ENCODE results near the gene COPS7B. TPM values are rescaled to one million over a fixed set of nuclear protein-coding genes. Genes with fewer than 3 reads are reported as not detected.
A peak's percentile ranks its signal among the peaks of the same experiment; 100 is the strongest.

COPS7B gene
- total RNA-seq, 1 experiment from 2014 or later: 44.4 TPM

DNA sequence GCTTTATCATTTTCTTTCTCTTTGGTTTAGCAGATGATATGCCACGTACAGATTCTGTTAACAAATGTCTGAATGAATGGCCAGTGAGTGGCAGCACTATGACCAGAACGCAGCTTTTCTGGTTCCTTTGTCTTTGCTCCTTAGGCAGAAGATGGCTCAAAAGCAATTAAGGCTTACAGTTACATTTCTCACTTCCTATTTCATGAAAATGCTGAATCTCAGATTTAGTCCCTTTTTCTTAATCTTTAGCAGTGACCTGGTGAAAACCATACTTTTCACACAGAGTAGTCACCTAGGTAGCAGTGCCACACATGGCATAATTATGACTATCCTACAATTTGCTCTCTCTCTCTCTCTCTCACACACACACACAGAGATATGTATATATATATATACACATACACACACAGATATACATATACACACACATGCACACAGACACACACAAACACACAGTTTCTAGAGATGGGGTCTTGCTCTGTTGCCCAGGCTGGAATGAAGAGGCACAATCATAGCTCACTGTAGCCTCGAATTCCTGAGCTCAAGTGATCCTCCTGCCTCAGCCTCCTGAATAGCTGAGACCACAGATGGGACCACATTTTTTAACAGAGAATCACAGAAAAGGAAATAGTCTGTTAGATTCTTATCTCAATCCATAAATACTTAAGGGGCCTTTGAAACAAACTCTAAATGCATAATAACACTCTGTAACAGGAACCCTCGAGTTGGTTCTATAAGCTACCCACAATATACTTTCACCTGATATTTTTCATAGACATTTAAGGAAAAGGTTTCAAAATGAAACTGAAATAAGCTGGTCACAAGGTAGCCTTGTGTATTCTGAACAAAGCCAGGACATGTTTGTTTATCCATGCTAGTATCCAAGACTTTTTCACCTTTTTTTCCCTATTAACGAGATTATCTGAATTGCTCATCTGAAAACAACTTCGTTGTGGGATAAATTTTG, 16.8 kb upstream of the COPS7B start:
- Histone ChIP-seq H3K4me3 (ENCODE audit: insufficient read depth, low read depth, low read length) (no peak overlapping the region), H3K36me3 (replicated peaks; ENCODE audit: control insufficient read depth, insufficient read depth, low read length) (no peaks in the 10 kb centered on the region), H3K27me3 (ENCODE audit: control insufficient read depth, insufficient read depth, low read length) (no peaks in the 10 kb centered on the region)
- no peak for DNase-seq

DNA sequence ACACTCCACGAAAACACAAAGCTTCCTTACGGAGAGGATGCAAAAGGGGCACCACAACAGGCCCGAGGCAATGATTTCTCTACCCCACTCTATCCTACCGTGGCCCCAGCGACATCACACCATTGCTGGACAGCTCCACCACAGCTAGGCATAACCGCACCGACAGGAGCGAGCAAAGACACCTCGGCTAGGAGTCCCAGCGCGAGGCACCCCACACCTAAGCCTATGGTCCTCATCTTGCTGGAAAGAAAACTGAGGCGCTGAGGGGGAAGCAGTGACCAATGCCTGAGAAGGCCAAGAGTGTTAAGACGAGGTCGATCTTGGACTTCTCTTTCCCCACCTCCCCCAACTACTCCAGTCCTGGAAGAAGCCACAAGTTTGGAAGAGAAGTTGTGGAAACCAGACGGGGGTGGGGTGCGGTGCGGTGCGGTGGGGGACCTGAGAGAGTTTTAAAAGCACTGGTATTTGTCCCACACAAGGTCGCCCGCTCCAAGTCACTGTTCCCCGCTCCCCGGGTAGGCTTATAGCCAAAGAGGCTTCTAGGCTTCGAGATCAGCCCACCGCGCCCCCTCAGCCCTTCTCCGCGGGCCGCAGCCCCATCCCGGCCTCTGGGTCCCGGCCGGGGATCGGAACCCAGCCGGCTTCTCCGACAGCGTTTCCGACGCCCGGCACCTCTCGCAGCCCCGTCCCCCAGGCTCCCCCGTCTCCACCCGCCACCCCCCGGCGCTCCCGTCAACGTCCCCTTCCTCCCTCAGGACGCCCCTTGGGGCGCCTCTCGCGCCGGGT, 5.9 kb upstream of the COPS7B start:
- Histone ChIP-seq H3K36me3 (replicated peaks; ENCODE audit: control insufficient read depth, insufficient read depth, low read length) (no peaks in the 10 kb centered on the region), H3K4me3 (ENCODE audit: insufficient read depth, low read depth, low read length) (peak overlapping the region; percentile 78), H3K27me3 (ENCODE audit: control insufficient read depth, insufficient read depth, low read length) (peaks cover 2% of the 10 kb centered on the region)
- peak; percentile 73 for DNase-seq

DNA sequence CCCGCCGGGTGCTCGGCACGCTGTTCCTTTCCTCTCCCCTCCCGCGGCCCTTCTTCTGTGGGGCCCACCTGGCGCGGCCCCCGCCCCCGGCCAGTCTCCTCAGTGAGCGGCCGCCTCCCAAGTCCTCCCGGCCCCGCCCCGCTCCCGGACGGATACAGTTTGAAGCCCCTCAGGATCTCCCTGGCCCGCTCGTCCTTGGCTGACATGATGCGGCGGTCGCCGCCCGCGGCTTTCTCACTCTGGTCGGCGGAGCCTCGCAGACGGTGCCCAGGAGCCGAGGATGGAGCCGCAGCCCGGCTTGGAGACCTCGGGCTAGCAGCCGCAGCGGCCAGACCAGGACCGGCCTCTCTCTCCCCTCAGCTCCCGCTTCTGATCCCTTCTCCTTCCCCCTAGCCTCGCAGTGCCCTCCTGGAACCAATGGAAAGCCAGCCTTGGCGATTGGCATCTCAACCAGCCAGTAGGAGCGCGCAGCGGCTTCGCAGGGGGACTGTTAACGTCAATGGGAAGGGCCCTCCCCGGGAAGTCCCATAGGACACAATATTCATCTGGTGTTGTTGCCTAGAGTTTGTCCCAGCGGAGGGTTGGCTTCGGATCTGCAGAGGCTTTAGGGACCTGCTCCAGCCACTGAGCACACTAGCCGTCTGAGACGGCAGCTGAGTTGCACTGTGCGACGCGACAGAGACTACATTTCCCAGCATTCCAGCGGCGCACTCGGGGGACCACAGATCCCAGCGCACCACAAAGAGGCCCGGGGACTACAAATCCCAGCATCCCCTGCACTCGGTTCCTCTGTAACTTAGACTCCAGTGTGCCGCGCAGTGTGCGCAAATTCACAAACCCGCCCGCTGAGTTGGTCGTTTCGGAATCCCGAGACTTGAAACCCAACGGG, 5.1 kb upstream of the COPS7B start, which contains the start of gene PDE6D:
PDE6D (minus strand) TSS at position 374 of the 889 bp plus-strand sequence; CDS start at position 206, 168 bp downstream.
- Histone ChIP-seq H3K27me3 (ENCODE audit: control insufficient read depth, insufficient read depth, low read length) (peaks cover 2% of the 10 kb centered on the region), H3K4me3 (ENCODE audit: insufficient read depth, low read depth, low read length) (peak within 1 kb of the TSS; percentile 78), H3K36me3 (replicated peaks; ENCODE audit: control insufficient read depth, insufficient read depth, low read length) (no peaks in the 10 kb centered on the region)
- DNase-seq: peak; percentile 99

DNA sequence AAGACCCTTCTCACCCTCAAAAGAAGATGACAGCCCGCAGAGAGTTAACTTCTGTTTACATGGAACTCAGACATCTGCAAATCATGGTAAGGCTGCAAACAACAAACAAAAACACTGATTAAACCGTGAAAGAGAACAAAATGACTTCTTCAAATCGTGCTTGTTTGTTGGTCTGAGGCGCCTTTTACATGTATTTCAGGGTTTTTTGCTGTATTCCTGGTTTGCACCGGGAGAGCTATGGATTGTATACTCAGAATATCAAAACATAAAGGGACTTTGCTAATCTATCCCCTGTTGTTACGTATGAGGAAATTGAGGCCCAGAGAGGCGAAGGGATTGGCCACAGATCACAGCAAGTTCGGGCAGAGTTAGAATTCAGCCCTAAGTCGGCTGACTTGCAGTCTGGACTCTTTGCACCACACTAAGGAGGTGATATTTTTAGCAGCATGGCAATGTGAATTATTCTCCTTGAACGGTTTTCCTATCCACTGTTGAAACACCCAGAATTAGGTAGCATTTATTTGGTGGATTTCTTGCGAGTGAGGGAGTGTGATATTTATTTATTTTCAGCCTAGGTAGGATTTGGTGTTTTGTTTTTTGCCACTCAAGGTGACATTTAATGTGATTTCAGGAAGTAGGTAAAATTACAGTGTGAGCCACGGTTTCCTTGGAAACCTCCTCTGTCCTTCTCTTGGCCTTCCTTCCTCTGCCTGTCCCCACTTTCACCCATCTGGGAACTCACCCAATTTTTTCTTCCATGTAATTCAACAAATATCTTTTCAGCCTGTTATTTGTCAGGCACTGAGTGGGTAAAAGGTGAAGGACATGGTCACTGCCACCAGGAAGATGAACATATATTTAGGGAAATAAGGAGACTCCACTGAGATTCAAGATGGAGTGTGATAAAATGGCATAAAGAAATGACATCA, 4.2 kb upstream of the COPS7B start:
- Histone ChIP-seq H3K36me3 (replicated peaks; ENCODE audit: control insufficient read depth, insufficient read depth, low read length) (no peaks in the 10 kb centered on the region), H3K4me3 (ENCODE audit: insufficient read depth, low read depth, low read length) (peak overlapping the region; percentile 78), H3K27me3 (ENCODE audit: control insufficient read depth, insufficient read depth, low read length) (peaks cover 2% of the 10 kb centered on the region)
- no peak for DNase-seq

DNA sequence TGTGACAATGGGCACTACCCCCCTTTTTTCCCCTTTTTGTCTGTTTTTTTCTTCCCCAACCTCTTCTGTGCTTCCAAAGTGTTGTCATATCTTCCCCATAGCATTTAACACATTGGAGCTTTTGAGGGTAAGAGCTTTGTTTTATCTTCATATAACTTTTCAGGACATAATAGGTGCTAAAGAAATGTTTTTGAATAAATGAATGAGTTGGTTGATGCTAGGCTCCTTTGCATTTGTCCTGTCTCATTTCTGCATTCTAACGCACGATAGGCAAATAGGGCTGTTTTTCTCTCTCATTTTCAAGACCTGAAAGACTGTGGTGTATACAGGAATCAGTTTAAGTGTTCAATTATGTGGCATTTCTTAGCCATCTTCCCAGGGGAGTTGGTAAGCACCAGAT, 832 bp upstream of the COPS7B start:
- Histone ChIP-seq H3K36me3 (replicated peaks; ENCODE audit: control insufficient read depth, insufficient read depth, low read length) (peaks cover 11% of the 10 kb centered on the region), H3K4me3 (ENCODE audit: insufficient read depth, low read depth, low read length) (peak overlapping the region; percentile 98), H3K27me3 (ENCODE audit: control insufficient read depth, insufficient read depth, low read length) (no peaks in the 10 kb centered on the region; the same call in 1 of the 2 replicates)
- no peak for DNase-seq

DNA sequence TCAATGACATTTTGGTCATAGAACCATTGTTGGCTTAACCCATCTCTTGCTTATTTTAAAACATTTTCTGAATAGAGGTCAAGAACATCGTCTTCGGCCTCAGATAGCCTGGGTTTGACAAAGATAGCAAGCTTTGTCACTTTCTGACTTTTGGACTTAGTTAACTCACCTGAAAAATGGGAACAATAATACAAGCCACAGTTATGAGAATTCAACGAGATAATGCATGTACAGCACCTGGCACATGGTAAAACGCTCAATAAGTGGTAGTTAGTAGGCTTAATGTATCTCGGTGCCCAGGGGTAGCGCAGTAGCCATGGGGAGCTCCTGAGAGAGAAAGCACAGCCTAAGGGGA, 446 bp upstream of the COPS7B start:
- H3K36me3 ChIP-seq (replicated peaks; ENCODE audit: control insufficient read depth, insufficient read depth, low read length): peaks cover 11% of the 10 kb centered on the region
- H3K27me3 ChIP-seq (ENCODE audit: control insufficient read depth, insufficient read depth, low read length): no peaks in the 10 kb centered on the region
- no peak for DNase-seq
- peak overlapping the region; percentile 98 for H3K4me3 ChIP-seq (ENCODE audit: insufficient read depth, low read depth, low read length)

DNA sequence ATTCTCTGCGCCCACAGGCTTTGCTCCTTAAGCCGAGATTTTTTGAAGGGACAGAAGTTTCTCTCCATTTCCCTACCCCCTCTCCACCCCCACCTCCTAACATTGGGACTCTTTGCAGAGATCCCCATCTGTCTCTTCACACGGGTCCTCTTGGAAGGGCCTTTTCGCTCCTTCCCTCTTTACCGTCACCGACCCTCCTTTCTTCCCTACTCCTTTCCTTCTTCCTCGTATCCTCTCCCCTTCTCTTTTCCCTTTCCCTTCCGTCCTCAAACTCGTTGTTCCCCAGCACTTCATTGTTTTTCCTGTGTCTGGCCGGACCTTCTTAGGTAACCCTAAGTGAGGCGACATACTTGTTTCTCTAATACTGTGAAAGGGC, 660 bp downstream of the COPS7B start:
- Histone ChIP-seq H3K27me3 (ENCODE audit: control insufficient read depth, insufficient read depth, low read length) (no peaks in the 10 kb centered on the region), H3K4me3 (ENCODE audit: insufficient read depth, low read depth, low read length) (peak overlapping the region; percentile 98), H3K36me3 (replicated peaks; ENCODE audit: control insufficient read depth, insufficient read depth, low read length) (peaks cover 11% of the 10 kb centered on the region)
- no peak for DNase-seq

DNA sequence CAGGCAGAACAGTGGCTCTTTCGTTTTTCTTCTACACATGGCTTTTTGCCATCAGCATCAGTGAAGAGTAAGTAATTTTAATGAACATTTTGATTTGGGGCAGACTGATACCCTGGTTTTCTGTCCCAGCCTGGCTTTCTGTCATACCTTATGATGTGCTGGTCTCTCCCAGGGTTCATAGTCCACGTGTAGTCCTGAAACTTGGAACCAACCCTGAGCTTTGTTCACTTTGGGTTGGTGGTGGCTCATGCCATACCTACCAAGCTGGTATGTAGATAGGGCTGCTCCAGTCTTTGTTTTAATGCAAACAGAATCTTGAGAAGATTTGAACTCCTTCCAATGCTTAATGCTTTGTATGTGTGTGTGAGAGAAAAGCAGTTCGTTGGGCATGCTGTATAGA, 4.9 kb downstream of the COPS7B start:
- H3K36me3 ChIP-seq (replicated peaks; ENCODE audit: control insufficient read depth, insufficient read depth, low read length): peaks cover 13% of the 10 kb centered on the region
- DNase-seq: no peak
- H3K27me3 ChIP-seq (ENCODE audit: control insufficient read depth, insufficient read depth, low read length): no peaks in the 10 kb centered on the region
- no peak overlapping the region for H3K4me3 ChIP-seq (ENCODE audit: insufficient read depth, low read depth, low read length)

DNA sequence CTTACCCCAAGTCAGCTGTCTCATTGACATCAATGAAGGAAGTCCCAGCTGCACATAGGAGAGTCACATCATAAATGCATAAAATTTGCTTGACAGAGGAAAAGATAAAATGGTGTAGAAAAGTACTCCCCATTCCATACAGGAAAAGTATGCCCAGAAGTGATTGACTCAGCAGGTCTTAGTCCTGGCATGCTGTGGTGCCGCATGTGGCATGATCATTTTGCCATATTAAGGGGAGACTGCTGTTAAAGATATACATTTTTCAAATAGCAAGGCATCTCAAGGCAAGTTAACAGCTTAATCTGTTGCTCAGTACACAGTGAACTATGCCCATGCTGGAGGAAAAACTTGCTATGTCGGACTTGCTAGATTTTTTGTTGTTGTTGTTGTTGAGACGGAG, 8.1 kb downstream of the COPS7B start:
- Histone ChIP-seq H3K36me3 (replicated peaks; ENCODE audit: control insufficient read depth, insufficient read depth, low read length) (peaks cover 18% of the 10 kb centered on the region), H3K27me3 (ENCODE audit: control insufficient read depth, insufficient read depth, low read length) (no peaks in the 10 kb centered on the region), H3K4me3 (ENCODE audit: insufficient read depth, low read depth, low read length) (no peak overlapping the region)
- DNase-seq: no peak

DNA sequence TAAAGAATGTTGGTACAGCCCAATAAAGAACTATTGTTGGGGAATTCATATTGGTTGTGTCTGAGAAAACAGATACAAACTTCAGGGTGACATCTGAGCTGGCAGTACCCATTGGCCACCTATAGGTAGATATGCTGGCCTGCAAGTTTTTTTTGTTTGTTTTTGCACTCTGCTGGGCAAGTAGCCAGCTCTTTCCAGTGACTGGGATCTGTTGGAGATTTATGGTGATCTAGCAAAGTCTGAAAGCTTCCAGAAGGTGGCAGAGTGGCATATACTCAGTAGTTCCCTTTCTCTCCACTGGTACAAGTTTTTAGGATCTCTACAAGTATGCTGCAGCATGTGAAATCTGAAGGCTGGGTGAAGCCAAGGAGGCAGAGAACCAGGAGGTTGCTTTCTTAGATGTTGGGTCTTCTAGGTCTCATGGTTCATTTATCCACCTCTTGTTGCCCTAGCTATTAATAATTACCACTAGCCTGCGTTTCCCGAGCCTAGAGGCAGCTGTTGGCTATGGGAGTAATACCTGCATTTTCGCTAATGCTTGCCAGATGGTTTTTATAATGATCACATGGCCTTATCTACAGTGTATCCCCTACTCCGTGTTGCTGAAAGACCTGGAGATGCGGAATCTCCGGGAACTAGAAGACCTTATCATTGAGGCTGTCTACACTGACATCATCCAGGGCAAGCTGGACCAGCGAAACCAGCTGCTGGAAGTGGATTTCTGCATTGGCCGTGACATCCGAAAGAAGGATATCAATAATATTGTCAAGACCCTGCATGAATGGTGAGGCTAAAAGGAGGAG, 9.5 kb downstream of the COPS7B start:
- no peaks in the 10 kb centered on the region for H3K27me3 ChIP-seq (ENCODE audit: control insufficient read depth, insufficient read depth, low read length)
- peaks cover 16% of the 10 kb centered on the region for H3K36me3 ChIP-seq (replicated peaks; ENCODE audit: control insufficient read depth, insufficient read depth, low read length)
- DNase-seq: no peak
- H3K4me3 ChIP-seq (ENCODE audit: insufficient read depth, low read depth, low read length): no peak overlapping the region

DNA sequence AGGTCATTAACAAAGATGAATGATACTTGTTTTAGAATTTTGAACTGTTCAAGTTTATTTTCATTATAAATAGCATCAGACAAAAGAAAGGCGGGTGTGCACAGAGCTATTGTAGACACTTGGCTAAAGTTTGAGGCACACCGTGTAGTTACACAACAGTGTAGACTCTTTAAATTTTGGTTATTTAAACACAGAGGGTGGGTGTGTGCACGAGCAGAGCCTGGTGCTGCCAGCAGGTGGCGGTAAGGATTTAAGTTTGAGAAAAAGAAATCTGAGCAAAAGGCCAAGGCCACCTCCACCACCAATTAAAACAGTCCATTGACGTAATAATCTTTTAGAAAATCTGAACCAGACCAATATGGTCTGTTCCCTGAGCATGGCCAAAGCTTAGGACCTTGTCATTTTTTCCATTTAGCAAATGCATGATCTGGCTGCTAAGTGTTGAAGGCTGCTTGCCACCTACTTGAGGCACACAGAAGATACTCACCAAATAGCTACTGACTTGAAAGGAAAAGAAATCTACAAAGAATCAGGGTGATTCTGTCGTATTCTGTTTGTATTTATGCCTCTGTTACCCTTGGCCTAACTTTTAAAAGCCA, 14.3 kb downstream of the COPS7B start:
- DNase-seq: peak; percentile 60
- no peak overlapping the region for H3K4me3 ChIP-seq (ENCODE audit: insufficient read depth, low read depth, low read length)
- H3K36me3 ChIP-seq (replicated peaks; ENCODE audit: control insufficient read depth, insufficient read depth, low read length): peaks cover 20% of the 10 kb centered on the region
- H3K27me3 ChIP-seq (ENCODE audit: control insufficient read depth, insufficient read depth, low read length): no peaks in the 10 kb centered on the region

DNA sequence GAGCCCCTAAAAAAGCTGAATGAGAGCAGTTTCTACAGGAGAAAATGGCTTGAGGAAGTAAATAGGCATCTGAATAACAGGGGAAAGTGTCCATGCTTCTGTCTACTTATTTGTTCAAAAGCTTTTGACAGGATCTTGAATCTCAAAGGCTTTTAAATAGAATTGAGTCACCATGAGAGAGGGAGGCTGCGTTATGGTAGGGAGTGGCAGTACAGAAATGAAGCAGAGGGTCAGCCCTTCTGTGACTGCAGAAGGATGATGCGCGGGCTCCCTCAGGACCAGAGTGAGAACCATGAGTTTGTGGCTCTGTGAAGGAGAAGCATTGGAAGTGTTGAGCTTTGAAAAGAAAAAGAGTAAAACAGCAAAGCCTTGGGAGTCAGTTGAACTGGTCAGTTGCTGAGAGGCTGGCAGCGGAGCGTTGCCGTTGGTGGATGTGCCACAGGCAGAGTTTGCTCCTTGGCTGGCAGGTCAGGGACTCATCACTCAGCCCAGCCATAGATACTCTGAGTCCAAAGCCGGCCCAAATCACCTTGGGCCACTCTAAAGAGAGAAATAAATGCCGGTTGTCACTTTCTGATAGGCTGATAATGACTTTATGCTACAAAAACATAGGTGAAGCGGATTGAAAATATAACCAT, 17.4 kb downstream of the COPS7B start:
- no peak for DNase-seq
- Histone ChIP-seq H3K27me3 (ENCODE audit: control insufficient read depth, insufficient read depth, low read length) (no peaks in the 10 kb centered on the region), H3K36me3 (replicated peaks; ENCODE audit: control insufficient read depth, insufficient read depth, low read length) (peaks cover 23% of the 10 kb centered on the region), H3K4me3 (ENCODE audit: insufficient read depth, low read depth, low read length) (no peak overlapping the region)

All from H7 (cell line).